NCI-H748 (cell line): Measurements from ENCODE around the gene TMEFF2.
A peak's percentile ranks its signal among the peaks of the same experiment; 100 is the strongest.

Experiments
- DNase-seq: peaks from one replicate; lab custom pipeline; 2025; ENCODE audit not compliant: unreplicated experiment; lab: John Stamatoyannopoulos, UW

The TMEFF2 gene

GRCh38 chr2:191979221-191979730 is 215.5 kb downstream of the TMEFF2 start:
- DNase-seq = no peak

- DNase-seq = no peak
Observed at GRCh38 chr2:191977754-191978153, 217.0 kb downstream of the TMEFF2 start.

DNA sequence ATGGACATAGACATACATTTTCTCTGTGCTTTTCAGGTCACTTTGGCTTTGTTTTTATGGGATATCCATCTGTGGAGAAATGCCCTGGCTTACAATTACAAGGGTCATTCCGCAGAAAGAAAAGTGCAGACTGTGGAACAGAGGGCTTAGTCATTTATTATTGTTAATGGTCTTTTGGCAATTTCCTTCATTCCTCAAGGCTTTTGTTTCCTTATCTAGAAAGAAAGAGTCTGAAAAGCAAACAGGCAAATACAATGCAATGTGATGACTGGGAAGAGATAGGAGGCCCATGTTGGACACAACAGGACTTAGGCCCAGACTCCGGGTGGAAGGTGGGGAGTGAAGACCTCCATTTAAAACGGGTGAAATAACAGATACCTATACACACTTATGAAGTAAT is 218.3 kb downstream of the TMEFF2 start:
- no peak for DNase-seq

- no peak for DNase-seq
Observed at GRCh38 chr2:191974676-191975075, 220.1 kb downstream of the TMEFF2 start.

DNA sequence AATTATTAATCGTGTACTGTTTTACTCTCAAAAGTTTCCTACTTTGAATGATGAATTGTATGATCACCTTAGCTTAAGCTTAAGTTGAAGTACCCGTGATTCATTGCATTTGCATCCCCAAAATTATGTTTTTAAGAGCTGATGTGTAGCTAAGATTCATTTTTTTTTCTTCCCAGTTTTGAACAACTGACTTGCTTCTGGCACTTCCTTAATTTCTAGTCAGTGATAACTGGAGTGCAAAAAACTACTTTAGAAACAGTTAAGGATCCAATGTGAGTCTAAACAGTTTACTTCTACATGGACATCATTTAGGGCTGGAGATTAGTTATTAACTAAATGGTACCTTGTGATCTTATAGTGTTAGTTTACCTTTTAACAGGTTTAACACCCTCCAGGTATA is 223.9 kb downstream of the TMEFF2 start:
- DNase-seq = no peak

DNA sequence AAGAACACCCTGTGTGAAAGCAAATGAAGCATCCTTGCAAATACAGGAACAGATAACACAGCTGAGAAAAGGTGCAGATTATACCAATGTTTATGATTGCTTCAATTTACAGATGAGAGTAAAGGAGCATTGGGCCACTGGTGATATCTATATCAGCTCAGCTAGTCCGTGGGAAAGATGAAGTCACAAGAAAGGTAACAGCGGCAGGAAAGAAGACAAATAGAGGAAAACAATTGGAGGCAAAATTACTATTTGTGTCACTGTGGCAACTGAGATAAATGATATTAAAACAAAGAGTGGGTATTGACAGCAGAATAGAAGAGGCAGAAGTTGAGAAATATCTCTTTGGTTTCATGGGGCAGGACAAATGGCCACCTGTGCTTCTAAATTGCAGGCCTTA is 226.6 kb downstream of the TMEFF2 start:
- DNase-seq = peak; percentile 49

- DNase-seq = no peak
Observed at GRCh38 chr2:191965733-191966132, 229.0 kb downstream of the TMEFF2 start.

DNA sequence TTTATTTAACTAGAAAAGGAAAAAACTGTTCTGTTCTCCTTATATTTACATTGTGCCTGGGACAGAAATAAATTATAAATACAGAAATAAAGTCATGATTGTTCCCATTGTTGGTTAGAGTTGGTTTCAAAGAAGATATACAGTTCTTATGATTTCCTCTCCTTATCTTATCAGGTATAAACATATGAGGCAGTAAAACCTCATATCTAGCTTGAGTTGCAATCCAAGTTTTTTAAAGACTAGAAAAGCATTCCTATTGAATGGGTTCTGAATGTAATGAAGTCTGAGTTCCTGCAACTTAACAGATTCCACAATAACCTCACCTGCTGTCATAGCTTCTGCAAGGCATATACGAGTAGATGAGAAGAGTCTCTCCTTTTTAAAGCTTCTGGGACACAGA is 233.2 kb downstream of the TMEFF2 start:
- no peak for DNase-seq

DNA sequence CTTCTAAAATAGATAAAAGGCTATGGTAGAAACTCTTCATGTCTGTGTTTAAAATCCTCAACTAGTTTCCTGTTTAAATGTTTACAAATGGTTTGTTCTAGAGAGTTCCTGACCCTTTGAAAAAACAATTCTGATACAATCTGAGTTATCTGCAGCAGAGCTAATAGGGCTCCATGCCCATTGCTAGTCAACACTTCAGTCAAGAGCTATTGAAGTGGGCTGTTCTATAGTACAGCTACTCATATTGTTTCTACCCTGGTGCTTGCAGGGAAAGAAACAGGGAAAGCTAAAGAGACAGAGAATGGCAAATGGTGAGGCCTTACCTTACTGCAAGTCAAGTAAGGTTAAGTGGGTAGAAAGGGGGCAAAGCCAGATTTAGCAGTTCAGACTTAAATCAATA is 235.5 kb downstream of the TMEFF2 start:
- DNase-seq = peak; percentile 62

GRCh38 chr2:191957996-191958860 is 236.5 kb downstream of the TMEFF2 start:
- no peak for DNase-seq

DNA sequence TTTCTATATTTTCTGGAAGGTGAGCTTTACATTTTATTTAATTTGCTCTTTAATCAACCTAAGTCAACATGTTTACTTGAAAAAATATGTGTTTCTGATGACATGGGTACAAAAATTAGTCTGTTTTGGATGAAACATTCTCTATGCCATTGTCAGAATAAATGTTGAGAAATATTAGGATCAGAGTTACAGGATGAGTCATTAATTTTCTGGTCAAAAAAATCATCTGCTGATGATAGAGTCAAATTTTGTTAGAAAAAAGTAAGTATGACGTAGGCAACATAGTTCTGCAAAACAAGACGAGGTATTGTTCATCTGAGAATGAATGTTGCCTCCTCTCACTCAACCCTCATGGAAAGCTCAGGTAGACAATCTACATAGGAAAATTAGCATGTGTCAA is 240.3 kb downstream of the TMEFF2 start:
- DNase-seq = no peak

GRCh38 chr2:191952515-191953270 is 242.0 kb downstream of the TMEFF2 start:
- no peak for DNase-seq

- DNase-seq = no peak
Observed at GRCh38 chr2:191951832-191952231, 242.9 kb downstream of the TMEFF2 start.

DNA sequence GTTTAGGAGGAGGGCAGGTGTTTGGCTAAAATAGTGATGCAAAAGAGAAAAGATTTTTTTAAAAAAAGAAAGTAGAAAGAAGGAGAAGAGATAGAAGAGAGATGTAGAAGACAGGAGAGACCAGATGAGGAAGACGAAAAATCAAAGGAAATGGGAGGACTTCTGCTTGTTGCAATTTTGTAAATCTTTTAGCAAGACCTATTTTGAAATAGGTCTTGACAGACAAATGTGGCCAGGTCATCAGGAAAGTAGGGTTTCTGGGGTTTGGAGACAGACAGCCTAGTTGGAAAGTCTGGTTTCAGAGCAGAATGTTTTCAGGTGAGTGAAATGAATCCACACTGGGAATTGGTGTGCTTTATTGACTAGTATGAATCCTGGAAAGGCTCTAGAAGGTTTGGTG is 243.4 kb downstream of the TMEFF2 start:
- no peak for DNase-seq

GRCh38 chr2:191950132-191950874 is 244.4 kb downstream of the TMEFF2 start:
- no peak for DNase-seq

GRCh38 chr2:191947235-191947634 is 247.5 kb downstream of the TMEFF2 start:
- no peak for DNase-seq

GRCh38 chr2:191946471-191947182 is 248.1 kb downstream of the TMEFF2 start:
- DNase-seq = no peak

DNA sequence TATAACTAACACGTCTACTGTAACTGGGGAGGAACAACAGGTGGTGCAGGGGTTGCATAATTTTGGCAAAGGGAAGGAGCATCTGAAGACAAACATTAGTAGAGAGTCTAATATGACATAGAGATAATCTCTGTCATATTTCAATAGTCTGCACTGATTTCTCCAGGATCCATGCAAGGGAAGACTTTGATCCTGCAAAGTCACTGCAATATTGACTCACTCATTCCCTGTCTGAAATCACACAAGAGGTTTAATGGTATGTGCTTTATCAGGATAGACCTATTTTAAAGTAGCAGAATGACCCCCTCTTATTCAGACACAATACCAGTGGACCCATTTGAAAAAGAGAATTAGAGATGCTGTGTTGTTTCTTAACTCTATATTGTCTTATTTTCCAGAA is 249.1 kb downstream of the TMEFF2 start:
- no peak for DNase-seq

- DNase-seq = no peak
Observed at GRCh38 chr2:191942739-191943103, 252.0 kb downstream of the TMEFF2 start.

DNA sequence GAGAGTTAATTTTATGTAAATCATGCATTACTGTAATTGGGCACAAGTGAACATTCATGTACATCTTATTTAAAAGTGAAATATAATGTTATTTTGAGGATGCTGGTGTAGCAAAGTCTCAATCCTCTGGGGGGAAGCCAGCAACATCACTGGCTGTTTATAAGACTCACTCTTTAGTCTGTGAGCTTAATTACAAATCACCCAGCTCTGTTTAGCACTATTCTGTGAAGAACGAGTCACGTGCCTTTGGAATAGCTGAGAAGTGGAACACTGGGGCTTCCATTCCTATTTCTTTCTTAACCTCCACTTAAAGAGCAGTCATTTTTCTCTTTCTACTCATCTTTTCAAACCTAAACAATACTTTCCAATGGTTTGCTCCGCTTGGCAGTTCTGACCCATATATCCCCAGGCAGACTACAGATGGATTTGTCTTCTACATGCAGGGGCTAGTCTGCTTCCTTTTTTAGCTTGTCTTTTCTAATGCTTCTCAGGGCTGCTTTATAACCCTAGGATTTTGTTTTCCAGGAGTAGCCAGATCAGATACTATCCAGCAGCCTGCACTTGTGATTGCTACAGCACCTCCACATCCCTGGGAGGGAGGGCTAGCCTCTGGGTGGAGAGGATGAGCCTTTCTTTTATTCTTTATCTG is 252.5 kb downstream of the TMEFF2 start:
- DNase-seq = no peak
